Spleen (tissue), 7 donors: ENCODE results near the gene NGEF.

Source experiments
- CTCF ChIP-seq, 11 experiments: fragments of 200-600 bp in 7 of 11; fragments of 450-650 bp in 4 of 11; sonication (generic) in 4 of 11; IDR thresholded peaks in 8 of 11; conservative IDR thresholded peaks in 3 of 11; 1 replicate in 7 of 11; 2 replicates in 4 of 11; pipeline versions ENCODE4 v1.4.0 to v1.8.0; 2016 to 2021; ENCODE audit warnings: antibody characterized with exemption in 11 of 11, inconsistent platforms in 4 of 11, mild to moderate bottlenecking in 1 of 11
- POLR2AphosphoS5 ChIP-seq, 3 donors: sonication (generic); formaldehyde crosslinking; IDR thresholded peaks; one replicate each; pipeline ENCODE4 v1.5.1; 2017; ENCODE audit warnings: antibody characterized with exemption in 3 of 3
- donor health status: DM: no; HTN: no; CAD: no; lungs with moderate emphysema.
- donor health status: DM: no; HTN: no; CAD: no.
- donor health status: DM: no; HTN: no; CAD: no.

GRCh38 chr2:233040571-233040970 is 27.5 kb upstream of the NGEF start:
- no peak for TF ChIP-seq CTCF (IDR thresholded peaks at IDR 0.05 in 8 of 11, conservative IDR thresholded peaks at IDR 0.05 in 3 of 11)
- TF ChIP-seq POLR2AphosphoS5 (IDR thresholded peaks at IDR 0.05) = no peak
